Measurements from ENCODE around the gene HEY2.
A peak's percentile ranks its signal among the peaks of the same experiment; 100 is the strongest.

HEY2 gene

DNA sequence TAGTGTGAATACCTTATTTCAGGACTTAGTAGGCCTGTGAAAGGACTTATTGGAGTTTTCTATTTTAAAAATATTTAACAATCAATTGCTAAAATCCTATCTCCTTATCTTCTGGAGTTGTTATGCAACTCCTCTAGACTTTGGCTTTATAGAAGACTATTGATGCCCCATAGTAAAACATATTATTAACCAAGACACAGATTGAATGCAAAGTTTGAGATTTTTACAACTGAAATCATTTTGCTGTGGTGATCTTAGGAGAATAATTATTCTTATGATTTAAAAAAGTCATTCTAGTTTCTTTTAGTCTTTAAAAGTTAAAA is 4.5 kb downstream of the HEY2 start:
- TF ChIP-seq CTCF (IDR thresholded peaks at IDR 0.05; ENCODE audit: low read length, missing control alignments), result no peak
- DNase-seq (ENCODE audit: low read depth), result no peak

DNA sequence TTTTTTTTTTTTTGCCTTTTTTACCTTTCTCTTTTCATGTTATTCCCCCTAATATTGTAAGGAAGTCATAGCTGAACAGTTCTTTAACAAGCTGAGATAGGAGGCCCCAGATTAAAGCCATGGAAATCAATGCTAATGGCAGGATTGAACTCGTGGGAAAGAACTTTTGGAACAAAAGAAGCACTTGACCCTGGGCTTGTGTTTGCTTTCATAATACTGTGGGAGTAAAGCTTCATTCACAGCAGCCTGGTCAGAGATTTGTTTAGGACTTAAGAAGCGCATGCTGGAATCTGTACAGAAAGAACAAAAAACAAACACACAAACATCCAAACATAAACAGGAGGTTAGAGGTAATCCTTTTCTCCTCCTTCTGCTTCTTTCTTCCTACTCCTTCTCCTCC is 5.1 kb downstream of the HEY2 start:
- TF ChIP-seq CTCF (IDR thresholded peaks at IDR 0.05; ENCODE audit: low read length, missing control alignments), result no peak
- no peak for DNase-seq (ENCODE audit: low read depth)
- no peak overlapping the region for H3K4me3 ChIP-seq (replicated peaks; ENCODE audit: low read depth, low read length)

More for the DNA sequence above, 4.5 kb downstream of the HEY2 start:
- no peak overlapping the region for H3K4me3 ChIP-seq (replicated peaks; ENCODE audit: low read depth, low read length)

DNA sequence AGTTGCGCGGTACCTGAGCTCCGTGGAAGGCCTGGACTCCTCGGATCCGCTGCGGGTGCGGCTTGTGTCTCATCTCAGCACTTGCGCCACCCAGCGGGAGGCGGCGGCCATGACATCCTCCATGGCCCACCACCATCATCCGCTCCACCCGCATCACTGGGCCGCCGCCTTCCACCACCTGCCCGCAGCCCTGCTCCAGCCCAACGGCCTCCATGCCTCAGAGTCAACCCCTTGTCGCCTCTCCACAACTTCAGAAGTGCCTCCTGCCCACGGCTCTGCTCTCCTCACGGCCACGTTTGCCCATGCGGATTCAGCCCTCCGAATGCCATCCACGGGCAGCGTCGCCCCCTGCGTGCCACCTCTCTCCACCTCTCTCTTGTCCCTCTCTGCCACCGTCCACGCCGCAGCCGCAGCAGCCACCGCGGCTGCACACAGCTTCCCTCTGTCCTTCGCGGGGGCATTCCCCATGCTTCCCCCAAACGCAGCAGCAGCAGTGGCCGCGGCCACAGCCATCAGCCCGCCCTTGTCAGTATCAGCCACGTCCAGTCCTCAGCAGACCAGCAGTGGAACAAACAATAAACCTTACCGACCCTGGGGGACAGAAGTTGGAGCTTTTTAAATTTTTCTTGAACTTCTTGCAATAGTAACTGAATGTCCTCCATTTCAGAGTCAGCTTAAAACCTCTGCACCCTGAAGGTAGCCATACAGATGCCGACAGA is 9.9 kb downstream of the HEY2 start:
- TF ChIP-seq CTCF (IDR thresholded peaks at IDR 0.05; ENCODE audit: low read length, missing control alignments), result peak; percentile 15
- DNase-seq (ENCODE audit: low read depth), result no peak
- H3K4me3 ChIP-seq (replicated peaks; ENCODE audit: low read depth, low read length), result no peak overlapping the region

GRCh38 chr6:125759959-125760457 is 10.6 kb downstream of the HEY2 start:
- no peak overlapping the region for H3K4me3 ChIP-seq (replicated peaks; ENCODE audit: low read depth, low read length)
- no peak for DNase-seq (ENCODE audit: low read depth)
- TF ChIP-seq CTCF (IDR thresholded peaks at IDR 0.05; ENCODE audit: low read length, missing control alignments), result no peak

DNA sequence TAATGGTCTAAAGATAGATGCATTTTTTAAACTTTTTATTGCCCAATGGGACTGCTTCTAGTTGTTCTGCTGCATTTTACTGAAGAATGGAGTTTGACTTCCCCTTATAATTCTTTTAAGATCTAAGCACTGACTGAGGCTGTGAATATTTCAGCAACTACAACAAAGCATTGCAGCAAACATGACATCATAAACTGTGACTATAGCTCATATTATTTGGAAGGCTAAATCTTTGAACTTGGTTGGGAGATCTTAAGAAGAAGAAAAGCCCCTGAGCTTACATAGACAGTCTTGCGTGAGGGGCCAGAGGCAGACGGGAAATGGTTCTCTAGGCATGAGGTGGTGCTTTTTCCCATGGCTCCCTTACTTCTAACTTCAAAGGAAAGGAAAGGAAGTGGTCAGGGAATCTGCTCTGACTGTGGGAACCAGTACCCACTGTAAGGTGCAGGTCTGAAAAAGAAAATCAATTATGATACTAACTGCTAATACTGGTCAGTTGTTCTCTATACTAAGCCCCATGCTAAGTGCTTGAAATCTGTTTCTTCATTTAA is 14.8 kb downstream of the HEY2 start:
- no peak overlapping the region for H3K4me3 ChIP-seq (replicated peaks; ENCODE audit: low read depth, low read length)
- TF ChIP-seq CTCF (IDR thresholded peaks at IDR 0.05; ENCODE audit: low read length, missing control alignments), result no peak
- no peak for DNase-seq (ENCODE audit: low read depth)

DNA sequence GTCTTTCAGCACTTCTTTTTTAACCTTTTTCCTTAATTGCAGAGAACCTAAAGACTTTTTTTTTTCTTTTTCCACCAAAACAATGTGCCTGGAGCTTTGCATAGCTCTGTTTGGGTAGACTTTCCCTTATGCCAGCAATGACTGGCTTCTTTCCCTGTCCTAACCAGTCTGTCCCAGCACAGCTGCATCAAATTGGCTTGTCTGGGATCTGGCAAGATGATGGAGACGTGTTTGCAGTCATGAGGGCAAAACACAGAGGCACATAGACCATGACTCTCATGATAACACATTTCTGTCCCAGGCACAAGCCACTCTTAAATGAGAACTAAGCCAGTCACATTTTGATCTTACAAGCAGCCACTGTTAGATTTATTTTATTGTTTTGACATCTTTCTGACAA is 16.5 kb downstream of the HEY2 start:
- no peak for TF ChIP-seq CTCF (IDR thresholded peaks at IDR 0.05; ENCODE audit: low read length, missing control alignments)
- no peak for DNase-seq (ENCODE audit: low read depth)
- no peak overlapping the region for H3K4me3 ChIP-seq (replicated peaks; ENCODE audit: low read depth, low read length)

- DNase-seq (ENCODE audit: low read depth), result no peak
- no peak overlapping the region for H3K4me3 ChIP-seq (replicated peaks; ENCODE audit: low read depth, low read length)
- TF ChIP-seq CTCF (IDR thresholded peaks at IDR 0.05; ENCODE audit: low read length, missing control alignments), result no peak
Measured at GRCh38 chr6:125766641-125767040, 17.2 kb downstream of the HEY2 start.

Measured in fibroblast of pulmonary artery (primary cell).